ENCODE results near the gene GID8. TPM values are rescaled to one million over a fixed set of nuclear protein-coding genes. Genes with fewer than 3 reads are reported as not detected.

Gene GID8
- total RNA-seq, 1 experiment from 2014 or later: 40.2 TPM

- Histone ChIP-seq H3K27ac (ENCODE audit: low read depth, low read length, poor library complexity, severe bottlenecking) (peak overlapping the region; percentile 98), H3K4me1 (ENCODE audit: insufficient read depth, low read length, poor library complexity, severe bottlenecking) (peaks cover 20% of the 10 kb centered on the region), H3K9me3 (ENCODE audit: low read depth, low read length, poor library complexity, severe bottlenecking) (no peaks in the 10 kb centered on the region), H3K36me3 (ENCODE audit: insufficient read depth, low read length, poor library complexity, severe bottlenecking) (peaks cover 37% of the 10 kb centered on the region), H3K27me3 (replicated peaks; ENCODE audit: insufficient read depth, low read depth, low read length, poor library complexity) (no peaks in the 10 kb centered on the region), H3K4me3 (ENCODE audit: low read depth, low read length, poor library complexity, severe bottlenecking) (peak overlapping the region; percentile 99)
- TF ChIP-seq, protein P1, sequence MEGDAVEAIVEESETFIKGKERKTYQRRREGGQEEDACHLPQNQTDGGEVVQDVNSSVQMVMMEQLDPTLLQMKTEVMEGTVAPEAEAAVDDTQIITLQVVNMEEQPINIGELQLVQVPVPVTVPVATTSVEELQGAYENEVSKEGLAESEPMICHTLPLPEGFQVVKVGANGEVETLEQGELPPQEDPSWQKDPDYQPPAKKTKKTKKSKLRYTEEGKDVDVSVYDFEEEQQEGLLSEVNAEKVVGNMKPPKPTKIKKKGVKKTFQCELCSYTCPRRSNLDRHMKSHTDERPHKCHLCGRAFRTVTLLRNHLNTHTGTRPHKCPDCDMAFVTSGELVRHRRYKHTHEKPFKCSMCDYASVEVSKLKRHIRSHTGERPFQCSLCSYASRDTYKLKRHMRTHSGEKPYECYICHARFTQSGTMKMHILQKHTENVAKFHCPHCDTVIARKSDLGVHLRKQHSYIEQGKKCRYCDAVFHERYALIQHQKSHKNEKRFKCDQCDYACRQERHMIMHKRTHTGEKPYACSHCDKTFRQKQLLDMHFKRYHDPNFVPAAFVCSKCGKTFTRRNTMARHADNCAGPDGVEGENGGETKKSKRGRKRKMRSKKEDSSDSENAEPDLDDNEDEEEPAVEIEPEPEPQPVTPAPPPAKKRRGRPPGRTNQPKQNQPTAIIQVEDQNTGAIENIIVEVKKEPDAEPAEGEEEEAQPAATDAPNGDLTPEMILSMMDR (conservative IDR thresholded peaks at IDR 0.05; ENCODE audit: low read depth, low read length): no peak
- no peak for TF ChIP-seq EZH2 (IDR thresholded peaks at IDR 0.05; ENCODE audit: borderline replicate concordance, low read depth, low read length, poor library complexity, severe bottlenecking)
- POLR2A ChIA-PET (ENCODE audit: low non-redundant PET): interaction anchor here (0.6 kb wide), 1 partner anchor 276 kb away, joined by 3 read pairs; no protein-coding TSS in a partner anchor
- DNase-seq (ENCODE audit: low spot score): peak; percentile 97
- intact Hi-C loops (cut with micrococcal nuclease; ENCODE audit: unreplicated experiment): no loop called here
- CTCF ChIA-PET: no interaction called here
- BruUV-seq (replicated peaks): no TSS peak
Observed at GRCh38 chr20:62937268-62938104, 461 bp upstream of the GID8 start.

DNA sequence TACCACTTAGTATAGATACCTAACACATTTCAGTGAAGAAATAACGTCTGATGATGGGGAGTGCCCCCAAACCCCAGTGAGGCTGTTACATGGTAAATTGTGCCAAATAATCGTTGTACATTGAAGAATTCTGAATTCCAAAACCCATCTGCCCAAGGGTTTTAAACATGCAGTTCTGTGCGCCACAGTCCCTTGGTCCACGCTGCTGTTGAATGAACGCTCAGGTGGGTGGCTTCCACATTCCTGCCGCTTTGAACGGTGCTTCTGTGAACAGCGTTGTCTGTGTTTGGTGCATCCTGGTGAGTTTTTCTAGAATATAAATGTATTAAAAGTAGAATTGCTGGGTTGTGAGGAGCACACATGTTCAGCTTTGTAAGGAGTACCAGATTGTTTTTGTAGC lies 2.9 kb downstream of the GID8 start:
- peaks cover 15% of the 10 kb centered on the region for H3K4me1 ChIP-seq (ENCODE audit: insufficient read depth, low read length, poor library complexity, severe bottlenecking)
- intact Hi-C loops (cut with micrococcal nuclease; ENCODE audit: unreplicated experiment): no loop called here
- H3K27ac ChIP-seq (ENCODE audit: low read depth, low read length, poor library complexity, severe bottlenecking): no peak overlapping the region
- H3K27me3 ChIP-seq (replicated peaks; ENCODE audit: insufficient read depth, low read depth, low read length, poor library complexity): no peaks in the 10 kb centered on the region
- DNase-seq (ENCODE audit: low spot score): no peak
- CTCF ChIA-PET: interaction anchor here (0.7 kb wide), 1 partner anchor 81 kb away, joined by 3 read pairs; no protein-coding TSS in a partner anchor
- H3K36me3 ChIP-seq (ENCODE audit: insufficient read depth, low read length, poor library complexity, severe bottlenecking): peaks cover 48% of the 10 kb centered on the region
- H3K4me3 ChIP-seq (ENCODE audit: low read depth, low read length, poor library complexity, severe bottlenecking): no peak overlapping the region
- BruUV-seq (replicated peaks): no TSS peak
- no peaks in the 10 kb centered on the region for H3K9me3 ChIP-seq (ENCODE audit: low read depth, low read length, poor library complexity, severe bottlenecking)
- TF ChIP-seq EZH2 (IDR thresholded peaks at IDR 0.05; ENCODE audit: borderline replicate concordance, low read depth, low read length, poor library complexity, severe bottlenecking): no peak
- TF ChIP-seq, protein P1 (conservative IDR thresholded peaks at IDR 0.05; ENCODE audit: low read depth, low read length): no peak
- POLR2A ChIA-PET (ENCODE audit: low non-redundant PET): no interaction called here

DNA sequence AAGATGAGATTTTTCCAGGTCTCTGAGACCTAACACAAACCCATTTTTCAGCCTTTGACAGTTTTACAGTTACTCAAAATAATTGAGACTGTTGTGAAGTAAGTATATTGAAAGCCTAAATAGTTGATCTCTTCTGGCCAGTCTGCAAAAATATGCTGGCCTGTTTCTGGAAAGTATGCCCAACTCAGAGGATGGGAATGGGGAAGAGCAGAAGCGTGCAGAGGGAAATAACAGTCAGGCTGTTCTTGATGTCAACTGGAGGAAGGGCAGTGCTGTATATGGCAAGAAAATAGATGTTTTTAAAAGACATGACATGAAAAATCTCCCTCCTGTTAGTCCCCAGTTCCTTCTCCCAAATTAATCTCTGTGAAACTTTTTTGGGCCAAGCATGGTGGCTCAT lies 3.8 kb downstream of the GID8 start:
- H3K27me3 ChIP-seq (replicated peaks; ENCODE audit: insufficient read depth, low read depth, low read length, poor library complexity): no peaks in the 10 kb centered on the region
- no peak overlapping the region for H3K4me3 ChIP-seq (ENCODE audit: low read depth, low read length, poor library complexity, severe bottlenecking)
- CTCF ChIA-PET: no interaction called here
- TF ChIP-seq EZH2 (IDR thresholded peaks at IDR 0.05; ENCODE audit: borderline replicate concordance, low read depth, low read length, poor library complexity, severe bottlenecking): no peak
- TF ChIP-seq, protein P1 (conservative IDR thresholded peaks at IDR 0.05; ENCODE audit: low read depth, low read length): no peak
- H3K9me3 ChIP-seq (ENCODE audit: low read depth, low read length, poor library complexity, severe bottlenecking): no peaks in the 10 kb centered on the region
- H3K27ac ChIP-seq (ENCODE audit: low read depth, low read length, poor library complexity, severe bottlenecking): no peak overlapping the region
- peaks cover 55% of the 10 kb centered on the region for H3K36me3 ChIP-seq (ENCODE audit: insufficient read depth, low read length, poor library complexity, severe bottlenecking)
- BruUV-seq (replicated peaks): no TSS peak
- peaks cover 10% of the 10 kb centered on the region for H3K4me1 ChIP-seq (ENCODE audit: insufficient read depth, low read length, poor library complexity, severe bottlenecking)
- intact Hi-C loops (cut with micrococcal nuclease; ENCODE audit: unreplicated experiment): no loop called here
- POLR2A ChIA-PET (ENCODE audit: low non-redundant PET): no interaction called here
- DNase-seq (ENCODE audit: low spot score): no peak

Measured in A673 (cell line).